K562 (cell line): ENCODE measurements around the gene PINK1. TPM values are rescaled to one million over a fixed set of nuclear protein-coding genes. Genes with fewer than 3 reads are reported as not detected.
A peak's percentile ranks its signal among the peaks of the same experiment; 100 is the strongest.

ENCODE experiments used
- ATAC-seq: fragments of 200-7000 bp; cut with Tn5 transposase; 3 replicates; pipeline ENCODE4 v1.9.1; 2020; ENCODE audit warnings: moderate library complexity
- BruUV-seq: library from RNA; stranded (reverse); fragments of 400-500 nt; replicated peaks from 2 replicates; lab custom pipeline; 2021; lab: Mats Ljungman, UMichigan
- CTCF ChIA-PET: fragments of 300-600 bp; formaldehyde crosslinking; extraction: SDS; loops from one replicate; lab custom pipeline; 2021; ENCODE audit warnings: low intra/inter-chr PET ratio; lab: Yijun Ruan, JAX
- POLR2A ChIA-PET: fragments of 300-600, 350-650 bp; sonication (Branson Sonifier 250); formaldehyde crosslinking; extraction: SDS; loops from one replicate; lab custom pipeline; 2021; ENCODE audit warnings: antibody characterized with exemption, inconsistent platforms; lab: Yijun Ruan, JAX
- DNase-seq, 4 experiments: peaks; one replicate each; pipeline versions ENCODE4 v3.0.0 to v3.0.0-alpha.2; 2011 to 2018; ENCODE audit warnings: low spot score in 3 of 4, mixed read lengths in 3 of 4; ENCODE audit errors: extremely low read depth in 1 of 4
- FAIRE-seq: peaks from 2 replicates; lab custom pipeline; 2011; peaks lifted over from hg19 to GRCh38; lab: Jason Lieb, UNC
- H2AFZ ChIP-seq: 2 replicates; pipeline ENCODE4 v1.6.0; 2011; ENCODE audit warnings: low read depth, low read length, control low read depth, inconsistent platforms
- H3K27ac ChIP-seq: fragments of 200-600 bp; 3 replicates; pipeline ENCODE4 v1.8.0; 2011; ENCODE audit warnings: low read depth, mild to moderate bottlenecking, control low read depth, inconsistent platforms, low read length, moderate library complexity, mixed read lengths; ENCODE audit errors: extremely low read depth
- H3K27me3 ChIP-seq, 2 experiments: fragments of 300-600 bp in 1 of 2; 2 replicates in 1 of 2; 3 replicates in 1 of 2; pipeline versions ENCODE4 v1.6.0 to v1.8.0; 2011; ENCODE audit warnings: inconsistent platforms in 2 of 2, low read length in 2 of 2, mild to moderate bottlenecking in 1 of 2, mixed read lengths in 1 of 2, moderate library complexity in 1 of 2; ENCODE audit not compliant: control insufficient read depth in 2 of 2, insufficient read depth in 2 of 2
- H3K36me3 ChIP-seq: fragments of 300-600 bp; 3 replicates; pipeline ENCODE4 v1.8.0; 2011; ENCODE audit warnings: mild to moderate bottlenecking, low read length, inconsistent platforms; ENCODE audit not compliant: control insufficient read depth, insufficient read depth
- H3K4me1 ChIP-seq, 2 experiments: fragments of 200-600 bp in 1 of 2; replicated peaks in 1 of 2; 2 replicates in 1 of 2; 3 replicates in 1 of 2; pipeline versions ENCODE4 v1.5.1 to v1.8.0; 2011; ENCODE audit warnings: inconsistent platforms in 2 of 2, low read length in 2 of 2, mild to moderate bottlenecking in 1 of 2, mixed read lengths in 1 of 2, moderate library complexity in 1 of 2; ENCODE audit not compliant: control insufficient read depth in 2 of 2, insufficient read depth in 2 of 2
- H3K4me2 ChIP-seq: 2 replicates; pipeline ENCODE4 v1.6.1; 2011; ENCODE audit warnings: low read length, control low read depth, inconsistent platforms, mixed read lengths; ENCODE audit not compliant: insufficient read depth
- H3K4me3 ChIP-seq: fragments of 200-600 bp; sonication (generic), shearing (Covaris generic); 2 replicates; pipeline ENCODE4 v1.5.1; 2016; ENCODE audit warnings: control low read depth, inconsistent platforms
- H3K79me2 ChIP-seq: fragments of 200-600 bp; 3 replicates; pipeline ENCODE4 v1.8.0; 2011; ENCODE audit warnings: low read length, inconsistent platforms; ENCODE audit not compliant: control insufficient read depth, insufficient read depth
- H3K9ac ChIP-seq, 2 experiments: 2 replicates each; pipeline versions ENCODE4 v1.6.0 to v1.6.1; 2011; ENCODE audit warnings: low read depth in 2 of 2, low read length in 2 of 2, control low read depth in 1 of 2, inconsistent platforms in 1 of 2, mild to moderate bottlenecking in 1 of 2, mixed read lengths in 1 of 2; ENCODE audit not compliant: insufficient read depth in 1 of 2
- H3K9me1 ChIP-seq: one replicate; pipeline ENCODE4 v1.6.0; 2011; ENCODE audit warnings: inconsistent platforms, mild to moderate bottlenecking, low read length, moderate library complexity; ENCODE audit not compliant: control insufficient read depth, insufficient read depth
- H3K9me3 ChIP-seq: replicated peaks from 2 replicates; pipeline ENCODE4 v1.5.1; 2011; ENCODE audit warnings: low read depth, low read length, inconsistent platforms; ENCODE audit not compliant: control insufficient read depth, insufficient read depth
- H4K20me1 ChIP-seq: replicated peaks from 2 replicates; pipeline ENCODE4 v1.6.1; 2011; ENCODE audit warnings: low read length, inconsistent platforms, mixed read lengths; ENCODE audit not compliant: control insufficient read depth, insufficient read depth
- ATF3 ChIP-seq, 2 experiments: fragments of 450-650 bp in 1 of 2; sonication (generic) in 1 of 2; formaldehyde crosslinking in 1 of 2; IDR thresholded peaks in 1 of 2; conservative IDR thresholded peaks in 1 of 2; 2 replicates each; pipeline versions ENCODE4 v1.6.1 to v1.8.1; 2016 to 2023; ENCODE audit warnings: mild to moderate bottlenecking in 2 of 2, moderate library complexity in 2 of 2, inconsistent platforms in 1 of 2, missing genetic modification reagents in 1 of 2
- CAMTA2 ChIP-seq: fragments of 250-450 bp; sonication (Bioruptor Pico); conservative IDR thresholded peaks from 2 replicates; pipeline ENCODE4 v1.5.1; 2022
- FOXP1 ChIP-seq: sonication (generic); formaldehyde crosslinking; IDR thresholded peaks from 2 replicates; pipeline ENCODE4 v1.8.0; 2022; ENCODE audit warnings: mild to moderate bottlenecking, missing genetic modification reagents
- GATAD2B ChIP-seq: fragments of 450-650 bp; IDR thresholded peaks from 2 replicates; pipeline ENCODE4 v1.6.1; 2017; ENCODE audit warnings: mild to moderate bottlenecking, borderline replicate concordance
- MBD1 ChIP-seq: fragments of 250-450 bp; sonication (Bioruptor Pico); IDR thresholded peaks from 2 replicates; pipeline ENCODE4 v1.8.0; 2022; ENCODE audit warnings: inconsistent platforms
- PPARD ChIP-seq: fragments of 250-450 bp; sonication (Bioruptor Pico); IDR thresholded peaks from 2 replicates; pipeline ENCODE4 v1.8.0; 2022; ENCODE audit warnings: inconsistent platforms, mild to moderate bottlenecking, moderate library complexity
- PURB ChIP-seq: sonication (generic); formaldehyde crosslinking; IDR thresholded peaks from 2 replicates; pipeline ENCODE4 v1.9.0; 2021; ENCODE audit warnings: low read depth, mild to moderate bottlenecking, missing genetic modification reagents
- SIN3A ChIP-seq, 2 experiments: fragments of 150-350 bp in 1 of 2; IDR thresholded peaks; 2 replicates each; pipeline ENCODE4 v1.6.1; 2011 to 2016; ENCODE audit warnings: borderline replicate concordance in 2 of 2, low read depth in 2 of 2, low read length in 2 of 2, mild to moderate bottlenecking in 2 of 2, moderate library complexity in 2 of 2; ENCODE audit not compliant: control insufficient read depth in 1 of 2
- TEAD1 ChIP-seq, 2 experiments: fragments of 450-650 bp in 1 of 2; sonication (generic) in 1 of 2; formaldehyde crosslinking; IDR thresholded peaks; 2 replicates each; pipeline versions ENCODE4 v1.4.0 to v1.8.0; 2020 to 2022; ENCODE audit warnings: mild to moderate bottlenecking in 2 of 2, missing genetic modification reagents in 1 of 2
- TFAP4 ChIP-seq: sonication (generic); formaldehyde crosslinking; IDR thresholded peaks from 2 replicates; pipeline ENCODE4 v1.8.0; 2022; ENCODE audit warnings: missing genetic modification reagents, mild to moderate bottlenecking, moderate library complexity, borderline replicate concordance
- ZBTB12 ChIP-seq: fragments of 250-450 bp; sonication (Bioruptor Pico); IDR thresholded peaks from 2 replicates; pipeline ENCODE4 v1.4.0; 2020
- ZFP30 ChIP-seq: fragments of 250-450 bp; sonication (Bioruptor Pico); IDR thresholded peaks from 2 replicates; pipeline ENCODE4 v1.8.0; 2022; ENCODE audit warnings: moderate library complexity, mild to moderate bottlenecking, inconsistent platforms, borderline replicate concordance
- WGBS: fragments of 100-300 bp; shearing (Covaris generic); methylation state at CpG from one replicate; pipeline ENCODE4 v1.1.6; 2016; ENCODE audit warnings: low coverage, mixed read lengths; ENCODE audit not compliant: insufficient coverage; ENCODE audit errors: missing lambda C conversion rate; 5-methylcytosine and 5-hydroxymethylcytosine counted together
- in situ Hi-C: fragments of 300-500 bp; cut with MboI; formaldehyde crosslinking; loops from 4 replicates; pipeline ENCODE4 v1.15.0; 2018; ENCODE audit warnings: inconsistent platforms, mixed read lengths
- intact Hi-C: fragments of 100-400 bp; cut with micrococcal nuclease; formaldehyde crosslinking; loops from 2 replicates; pipeline ENCODE4 v1.14.2; 2022
- polyA plus RNA-seq, 8 experiments: library from polyadenylated mRNA; depleted of rRNA in 4 of 8; stranded (reverse) in 5 of 8; unstranded in 3 of 8; fragments of >200 nt; fragmentation: Nextera tagmentation in 2 of 8; fragmentation: Illumina TruSeq in 1 of 8; extraction: Ambion mirVana in 2 of 8; extraction: Trizol in 1 of 8; gene quantifications; 2 replicates each; pipeline versions ENCODE4 v1.2.1 to v1.2.3, GENCODE V29; 2011 to 2014; ENCODE audit warnings: inconsistent platforms in 1 of 8, missing spikeins in 1 of 8
- total RNA-seq, 7 experiments: library from RNA; depleted of rRNA in 6 of 7; stranded (reverse); fragments of >200 nt in 6 of 7; fragmentation: Illumina TruSeq in 2 of 7; extraction: Trizol in 2 of 7; gene quantifications; 2 replicates each; pipeline versions ENCODE4 v1.2.1 to v1.2.3, GENCODE V29; 2011 to 2021; ENCODE audit warnings: low replicate concordance in 1 of 7

Gene PINK1
- total and polyA plus RNA-seq, 9 of the 15 experiments (the other 6 are each of a cell fraction or from before 2014, with no cell fraction given), result 1.5 to 11.3 (median 6.8) TPM

- H3K36me3 ChIP-seq, result no peaks in the 10 kb centered on the region
- peak; percentile 38; the same call in 2 of the 3 replicates for ATAC-seq
- in situ Hi-C loops, result loop anchor here (5.0 kb wide), 1 partner anchor 107 kb away; no protein-coding TSS in a partner anchor
- TF ChIP-seq PPARD (CRISPR knock-in tag), result no peak
- TF ChIP-seq MBD1 (CRISPR knock-in tag), result no peak
- no peak for TF ChIP-seq TEAD1 (CRISPR knock-in tag; IDR thresholded peaks at IDR 0.05)
- TF ChIP-seq PURB, result no peak
- TF ChIP-seq CAMTA2 (CRISPR knock-in tag), result no peak
- no peak for TF ChIP-seq FOXP1 (CRISPR knock-in tag)
- peak; percentile 45; the same call in 1 of the 2 replicates for TF ChIP-seq TFAP4
- TF ChIP-seq GATAD2B, result no peak
- no peak for TF ChIP-seq ZBTB12 (CRISPR knock-in tag)
- no peak for TF ChIP-seq ATF3 (IDR thresholded peaks at IDR 0.05)
- TF ChIP-seq ATF3 (CRISPR knock-in tag; conservative IDR thresholded peaks at IDR 0.05), result no peak
- no peak for TF ChIP-seq SIN3A (IDR thresholded peaks at IDR 0.05; ENCODE audit: borderline replicate concordance in 2 of 2, control insufficient read depth in 1 of 2, low read depth in 2 of 2, low read length in 2 of 2)
- no peak for TF ChIP-seq ZFP30
Observed at GRCh38 chr1:20634594-20635084, 1.4 kb downstream of the PINK1 start.

More at GRCh38 chr1:20634594-20635084, 1.4 kb downstream of the PINK1 start:
- H3K4me1 ChIP-seq, result peaks cover 12% of the 10 kb centered on the region in 2 experiments; a peak in 4 of 5 replicates
- H3K9ac ChIP-seq, result peak overlapping the region; percentile 6 to 71; a peak in 2 of 4 replicates
- WGBS, result 29% methylated on average over 4 of the region's 4 CpGs
- no TSS peak for BruUV-seq
- no peaks in the 10 kb centered on the region for H3K9me1 ChIP-seq
- no peaks in the 10 kb centered on the region for H3K79me2 ChIP-seq
- H2AFZ ChIP-seq, result peak overlapping the region; percentile 98
- H4K20me1 ChIP-seq, result 0 out of 2 replicates have a peak, but pooled peaks cover 7% of the 10 kb centered on the region
- H3K27me3 ChIP-seq, result no peaks in the 10 kb centered on the region
- DNase-seq (peak in 3 of 4 experiments; percentile 40 to 49 (median 46)), FAIRE-seq (no peak)
- peak overlapping the region; percentile 85 for H3K4me2 ChIP-seq
- peak overlapping the region; percentile 96; the same call in 1 of the 2 replicates for H3K4me3 ChIP-seq
- H3K9me3 ChIP-seq, result no peaks in the 10 kb centered on the region
- intact Hi-C loops, result no loop called here
- ChIA-PET CTCF (interaction anchor here (2.0 kb wide), 1 partner anchor 112 kb away, joined by 14 read pairs; no protein-coding TSS in a partner anchor), POLR2A (interaction anchor here (0.6 to 1.1 kb wide), 4 partner anchors 13 to 1407 kb away, joined by 3 to 4 read pairs (median 3); no protein-coding TSS in a partner anchor)
- H3K27ac ChIP-seq, result no peak overlapping the region
